Mesenchymal stem cell (in vitro differentiated cells and primary cell): ENCODE measurements around the gene SPOPL.

Experiments
- DNase-seq: peaks from one replicate; pipeline ENCODE4 v3.0.0-alpha.2; 2013
- H2AFZ ChIP-seq: one replicate; pipeline ENCODE4 v1.6.1; 2013; ENCODE audit warnings: low read depth, mild to moderate bottlenecking, control low read depth, inconsistent platforms, low read length, moderate library complexity
- H2AK5ac ChIP-seq: 2 replicates; pipeline ENCODE4 v1.6.1; 2013; ENCODE audit warnings: low read length, moderate library complexity, mild to moderate bottlenecking, inconsistent platforms; ENCODE audit not compliant: severe bottlenecking
- H2BK120ac ChIP-seq: one replicate; pipeline ENCODE4 v1.6.1; 2013; ENCODE audit warnings: low read depth, mild to moderate bottlenecking, inconsistent platforms, low read length, moderate library complexity
- H2BK12ac ChIP-seq, 2 experiments: one replicate each; pipeline ENCODE4 v1.6.1; 2013; ENCODE audit warnings: inconsistent platforms in 2 of 2, low read length in 2 of 2, mild to moderate bottlenecking in 2 of 2, moderate library complexity in 2 of 2, control low read depth in 1 of 2
- H2BK15ac ChIP-seq: one replicate; pipeline ENCODE4 v1.6.1; 2013; ENCODE audit warnings: mild to moderate bottlenecking, low read depth, inconsistent platforms; ENCODE audit not compliant: poor library complexity, severe bottlenecking
- H2BK5ac ChIP-seq: 2 replicates; pipeline ENCODE4 v1.6.1; 2013; ENCODE audit warnings: low read depth, mild to moderate bottlenecking, low read length, control low read depth, inconsistent platforms; ENCODE audit not compliant: poor library complexity, severe bottlenecking
- H3K14ac ChIP-seq, 2 experiments: one replicate each; pipeline ENCODE4 v1.6.1; 2013; ENCODE audit warnings: inconsistent platforms in 2 of 2, low read length in 2 of 2, control low read depth in 1 of 2, mild to moderate bottlenecking in 1 of 2, moderate library complexity in 1 of 2
- H3K18ac ChIP-seq, 2 experiments: one replicate each; pipeline ENCODE4 v1.6.1; 2013; ENCODE audit warnings: inconsistent platforms in 2 of 2, low read length in 2 of 2, control low read depth in 1 of 2, low read depth in 1 of 2, mild to moderate bottlenecking in 1 of 2
- H3K23ac ChIP-seq, 2 experiments: one replicate each; pipeline ENCODE4 v1.6.1; 2013; ENCODE audit warnings: inconsistent platforms in 2 of 2, low read length in 2 of 2, mild to moderate bottlenecking in 2 of 2, moderate library complexity in 2 of 2, control low read depth in 1 of 2
- H3K27ac ChIP-seq: 2 replicates; pipeline ENCODE4 v1.5.1; 2013; ENCODE audit warnings: mild to moderate bottlenecking, moderate library complexity, low read length, control low read depth, inconsistent platforms; ENCODE audit not compliant: poor library complexity, severe bottlenecking
- H3K27me3 ChIP-seq, 2 experiments: 2 replicates each; pipeline versions ENCODE4 v1.6.1 to v1.7.0; 2013; ENCODE audit warnings: low read length in 2 of 2, mild to moderate bottlenecking in 2 of 2, moderate library complexity in 2 of 2, control low read depth in 1 of 2, inconsistent platforms in 1 of 2; ENCODE audit not compliant: control insufficient read depth in 1 of 2, insufficient read depth in 1 of 2
- H3K36me3 ChIP-seq, 2 experiments: 2 replicates each; pipeline versions ENCODE4 v1.6.1 to v1.7.0; 2013; ENCODE audit warnings: low read length in 2 of 2, control low read depth in 1 of 2, inconsistent platforms in 1 of 2, low read depth in 1 of 2, mild to moderate bottlenecking in 1 of 2; ENCODE audit not compliant: insufficient read depth in 2 of 2, control insufficient read depth in 1 of 2
- H3K4ac ChIP-seq, 2 experiments: one replicate each; pipeline ENCODE4 v1.6.1; 2013; ENCODE audit warnings: inconsistent platforms in 2 of 2, low read length in 2 of 2, mild to moderate bottlenecking in 2 of 2, moderate library complexity in 2 of 2, control low read depth in 1 of 2, low read depth in 1 of 2
- H3K4me1 ChIP-seq: 2 replicates; pipeline ENCODE4 v1.6.1; 2013; ENCODE audit warnings: low read depth, low read length, control low read depth; ENCODE audit not compliant: control insufficient read depth, insufficient read depth
- H3K4me2 ChIP-seq: 2 replicates; pipeline ENCODE4 v1.6.1; 2013; ENCODE audit warnings: low read length, mild to moderate bottlenecking, inconsistent platforms; ENCODE audit not compliant: poor library complexity, severe bottlenecking
- H3K4me3 ChIP-seq, 2 experiments: 2 replicates each; pipeline versions ENCODE4 v1.5.1 to v1.7.0; 2013; ENCODE audit warnings: low read length in 2 of 2, mild to moderate bottlenecking in 2 of 2, control low read depth in 1 of 2, low read depth in 1 of 2; ENCODE audit not compliant: insufficient read depth in 1 of 2
- H3K79me1 ChIP-seq: replicated peaks from 2 replicates; pipeline ENCODE4 v1.6.1; 2013; ENCODE audit warnings: mild to moderate bottlenecking, control low read depth, low read length, inconsistent platforms; ENCODE audit not compliant: poor library complexity, severe bottlenecking
- H3K9ac ChIP-seq: 2 replicates; pipeline ENCODE4 v1.7.0; 2013; ENCODE audit warnings: mild to moderate bottlenecking, low read length, moderate library complexity
- H3K9me3 ChIP-seq: 2 replicates; pipeline ENCODE4 v1.7.0; 2013; ENCODE audit warnings: mild to moderate bottlenecking, low read length; ENCODE audit not compliant: control insufficient read depth
- H4K8ac ChIP-seq: one replicate; pipeline ENCODE4 v1.6.1; 2013; ENCODE audit warnings: inconsistent platforms, mild to moderate bottlenecking, low read length, moderate library complexity
- H4K91ac ChIP-seq: one replicate; pipeline ENCODE4 v1.6.1; 2013; ENCODE audit warnings: mild to moderate bottlenecking, low read length, inconsistent platforms
- WGBS: methylation state at CpG from one replicate; pipeline ENCODE4 v1.1.7; 2013; ENCODE audit warnings: mixed read lengths; 5-methylcytosine and 5-hydroxymethylcytosine counted together

The SPOPL gene

GRCh38 chr2:138601458-138602165, 100.0 kb downstream of the SPOPL start:
- Histone ChIP-seq H2BK5ac (no peak overlapping the region), H3K4me1 (no peaks in the 10 kb centered on the region), H4K91ac (no peak overlapping the region), H3K4ac (no peak overlapping the region), H3K27ac (peak overlapping the region; percentile 31), H3K4me2 (no peak overlapping the region), H3K4me3 (no peak overlapping the region), H3K27me3 (no peaks in the 10 kb centered on the region), H3K14ac (no peak overlapping the region), H2BK120ac (no peak overlapping the region), H3K18ac (no peak overlapping the region), H3K9me3 (no peaks in the 10 kb centered on the region), H2BK12ac (no peak overlapping the region), H3K23ac (no peak overlapping the region), H2AK5ac (peak overlapping the region; percentile 41), H2BK15ac (no peak overlapping the region), H4K8ac (no peak overlapping the region), H3K36me3 (peaks cover 0 to under 1% of the 10 kb centered on the region in 2 experiments), H3K9ac (no peak overlapping the region), H3K79me1 (no peaks in the 10 kb centered on the region), H2AFZ (no peak overlapping the region)
- WGBS: 90% methylated on average over 2 of the region's 2 CpGs
- DNase-seq: no peak

- no peak overlapping the region for H2AK5ac ChIP-seq
- no peak overlapping the region for H2BK5ac ChIP-seq
- no peaks in the 10 kb centered on the region for H3K36me3 ChIP-seq
- H4K91ac ChIP-seq: no peak overlapping the region
- no peak overlapping the region for H2BK120ac ChIP-seq
- no peak overlapping the region for H3K14ac ChIP-seq
- no peak overlapping the region for H2BK12ac ChIP-seq
- DNase-seq: no peak
- H3K18ac ChIP-seq: no peak overlapping the region
- no peak overlapping the region for H4K8ac ChIP-seq
- H3K23ac ChIP-seq: no peak overlapping the region
- no peaks in the 10 kb centered on the region for H3K9me3 ChIP-seq
- H3K4ac ChIP-seq: no peak overlapping the region
- 100% methylated on average over 1 of the region's 1 CpG for WGBS
- H3K4me3 ChIP-seq: no peak overlapping the region
- H3K27me3 ChIP-seq: no peaks in the 10 kb centered on the region
- H3K79me1 ChIP-seq: no peaks in the 10 kb centered on the region
- H3K4me1 ChIP-seq: no peaks in the 10 kb centered on the region
- no peak overlapping the region for H2BK15ac ChIP-seq
- no peak overlapping the region for H3K27ac ChIP-seq
- no peak overlapping the region for H2AFZ ChIP-seq
- H3K4me2 ChIP-seq: no peak overlapping the region
- no peak overlapping the region for H3K9ac ChIP-seq
Measured at GRCh38 chr2:138602166-138602460, 100.5 kb downstream of the SPOPL start.

- Histone ChIP-seq H3K4me1 (no peaks in the 10 kb centered on the region), H2AFZ (no peak overlapping the region), H3K9me3 (no peaks in the 10 kb centered on the region), H3K14ac (peak overlapping the region in 1 of 2 experiments; percentile 36), H3K36me3 (no peaks in the 10 kb centered on the region), H2BK15ac (no peak overlapping the region), H3K27ac (no peak overlapping the region), H3K4ac (no peak overlapping the region), H3K79me1 (no peaks in the 10 kb centered on the region), H2BK12ac (no peak overlapping the region), H3K4me3 (no peak overlapping the region), H3K23ac (no peak overlapping the region), H3K4me2 (no peak overlapping the region), H4K91ac (no peak overlapping the region), H2BK120ac (no peak overlapping the region), H3K18ac (no peak overlapping the region), H2AK5ac (no peak overlapping the region), H2BK5ac (no peak overlapping the region), H3K27me3 (no peaks in the 10 kb centered on the region), H4K8ac (no peak overlapping the region), H3K9ac (no peak overlapping the region)
- no peak for DNase-seq
- WGBS: 100% methylated on average over 1 of the region's 2 CpGs
Measured at GRCh38 chr2:138607746-138608145, 106.2 kb downstream of the SPOPL start.

- Histone ChIP-seq H2BK120ac (no peak overlapping the region), H4K91ac (peak overlapping the region; percentile 57), H3K18ac (no peak overlapping the region), H3K79me1 (no peaks in the 10 kb centered on the region), H3K9me3 (no peaks in the 10 kb centered on the region), H3K36me3 (no peaks in the 10 kb centered on the region), H4K8ac (no peak overlapping the region), H3K4me3 (no peak overlapping the region), H3K4me1 (no peaks in the 10 kb centered on the region), H2BK15ac (no peak overlapping the region), H2BK5ac (no peak overlapping the region), H3K27ac (no peak overlapping the region), H3K27me3 (no peaks in the 10 kb centered on the region), H3K23ac (no peak overlapping the region), H2AK5ac (no peak overlapping the region), H2AFZ (no peak overlapping the region), H2BK12ac (no peak overlapping the region), H3K4me2 (no peak overlapping the region), H3K4ac (no peak overlapping the region), H3K9ac (no peak overlapping the region), H3K14ac (no peak overlapping the region)
- DNase-seq: no peak
- 93% methylated on average over 4 of the region's 4 CpGs for WGBS
Measured at GRCh38 chr2:138609446-138609845, 107.9 kb downstream of the SPOPL start.
